HepG2 (cell line): Measurements from ENCODE around the gene MAP3K7CL. TPM values are rescaled to one million over a fixed set of nuclear protein-coding genes. Genes with fewer than 3 reads are reported as not detected.

Experiments
- ATAC-seq: fragments of 200-7000 bp; cut with Tn5 transposase; 3 replicates; pipeline ENCODE4 v1.9.1; 2020; ENCODE audit warnings: mild to moderate bottlenecking, moderate library complexity
- BruUV-seq: library from RNA; stranded (reverse); fragments of 400-500 nt; replicated peaks from 2 replicates; lab custom pipeline; 2021; lab: Mats Ljungman, UMichigan
- CTCF ChIA-PET: fragments of 300-600 bp; formaldehyde crosslinking; extraction: SDS; loops from one replicate; lab custom pipeline; 2021; ENCODE audit warnings: low total read pairs, inconsistent platforms, low intra/inter-chr PET ratio; lab: Yijun Ruan, JAX
- POLR2A ChIA-PET: fragments of 350-600 bp; sonication (Branson Sonifier 250); formaldehyde crosslinking; loops from one replicate; lab custom pipeline; 2020; ENCODE audit warnings: antibody characterized with exemption, inconsistent platforms; lab: Yijun Ruan, JAX
- DNase-seq: peaks from one replicate; pipeline ENCODE4 v3.0.0-alpha.2; 2015; ENCODE audit warnings: low spot score
- FAIRE-seq: peaks from 3 replicates; lab custom pipeline; 2011; peaks lifted over from hg19 to GRCh38; lab: Jason Lieb, UNC
- H2AFZ ChIP-seq: one replicate; pipeline ENCODE4 v1.6.1; 2011; ENCODE audit warnings: low read length, inconsistent platforms
- H3K27ac ChIP-seq: fragments of 300-600 bp; 3 replicates; pipeline ENCODE4 v1.8.0; 2011; ENCODE audit warnings: mixed run types, mild to moderate bottlenecking, mixed read lengths, low read length, inconsistent platforms; ENCODE audit not compliant: insufficient read depth; ENCODE audit errors: extremely low read length
- H3K27me3 ChIP-seq, 2 experiments: fragments of 200-600 bp in 1 of 2; 2 replicates in 1 of 2; 3 replicates in 1 of 2; pipeline versions ENCODE4 v1.6.0 to v1.8.0; 2011; ENCODE audit warnings: low read length in 2 of 2, mild to moderate bottlenecking in 2 of 2, moderate library complexity in 2 of 2, inconsistent platforms in 1 of 2; ENCODE audit not compliant: insufficient read depth in 2 of 2, control insufficient read depth in 1 of 2
- H3K36me3 ChIP-seq, 2 experiments: fragments of 200-600 bp in 1 of 2; replicated peaks in 1 of 2; 2 replicates in 1 of 2; 3 replicates in 1 of 2; pipeline versions ENCODE4 v1.5.1 to v1.8.0; 2011; ENCODE audit warnings: low read length in 2 of 2, inconsistent platforms in 1 of 2; ENCODE audit not compliant: insufficient read depth in 2 of 2, control insufficient read depth in 1 of 2
- H3K4me1 ChIP-seq: 2 replicates; pipeline ENCODE4 v1.5.1; 2012; ENCODE audit warnings: low read length, inconsistent platforms; ENCODE audit not compliant: insufficient read depth
- H3K4me2 ChIP-seq: 2 replicates; pipeline ENCODE4 v1.6.0; 2011; ENCODE audit warnings: low read depth, low read length, inconsistent platforms
- H3K4me3 ChIP-seq, 3 experiments: fragments of 200-600 bp in 1 of 3; sonication (generic), shearing (Covaris generic) in 1 of 3; replicated peaks in 1 of 3; 2 replicates each; pipeline ENCODE4 v1.5.1; 2011 to 2016; ENCODE audit warnings: low read length in 3 of 3, inconsistent platforms in 2 of 3, low read depth in 2 of 3, mild to moderate bottlenecking in 2 of 3, control low read depth in 1 of 3, mixed read lengths in 1 of 3; ENCODE audit not compliant: insufficient read depth in 1 of 3
- H3K79me2 ChIP-seq: one replicate; pipeline ENCODE4 v1.6.1; 2011; ENCODE audit warnings: low read length, inconsistent platforms; ENCODE audit not compliant: insufficient read depth
- H3K9ac ChIP-seq: 2 replicates; pipeline ENCODE4 v1.6.0; 2011; ENCODE audit warnings: mild to moderate bottlenecking, low read depth, low read length, inconsistent platforms; ENCODE audit not compliant: insufficient read depth
- H3K9me3 ChIP-seq: 2 replicates; pipeline ENCODE4 v1.5.1; 2012; ENCODE audit warnings: mild to moderate bottlenecking, low read length
- H4K20me1 ChIP-seq: 2 replicates; pipeline ENCODE4 v1.6.0; 2011; ENCODE audit warnings: inconsistent platforms, mild to moderate bottlenecking, low read length, moderate library complexity; ENCODE audit not compliant: insufficient read depth
- ATF7-NPFF ChIP-seq: sonication (generic); formaldehyde crosslinking; IDR thresholded peaks from 2 replicates; pipeline ENCODE4 v1.8.1; 2023; ENCODE audit warnings: mild to moderate bottlenecking, low read depth, missing genetic modification reagents, moderate library complexity
- CHD2 ChIP-seq: IDR thresholded peaks from 2 replicates; pipeline ENCODE4 v1.6.1; 2011; ENCODE audit warnings: low read depth, low read length, improper control_type of control experiment
- GLI4 ChIP-seq: sonication (generic); formaldehyde crosslinking; IDR thresholded peaks from 2 replicates; pipeline ENCODE4 v1.5.1; 2020; ENCODE audit warnings: missing genetic modification reagents, mild to moderate bottlenecking, moderate library complexity, borderline replicate concordance
- KLF13 ChIP-seq: sonication (generic); formaldehyde crosslinking; IDR thresholded peaks from 2 replicates; pipeline ENCODE4 v1.4.0; 2020; ENCODE audit warnings: mild to moderate bottlenecking, missing genetic modification reagents
- SNAI1 ChIP-seq: sonication (generic); formaldehyde crosslinking; IDR thresholded peaks from 2 replicates; pipeline ENCODE4 v1.5.0; 2020; ENCODE audit warnings: mild to moderate bottlenecking, missing genetic modification reagents, borderline replicate concordance
- WGBS: methylation state at CpG from one replicate; pipeline ENCODE4 v1.1.6; 2017; ENCODE audit warnings: low lambda C conversion rate; 5-methylcytosine and 5-hydroxymethylcytosine counted together
- in situ Hi-C: cut with HindIII; loops from 2 replicates; pipeline ENCODE4 v1.10.0; 2017; ENCODE audit warnings: low pct_unique_long_range_greater_than_20kb; ENCODE audit not compliant: extremely low pct_ligation_motif_present
- intact Hi-C: fragments of 100-400 bp; cut with micrococcal nuclease; formaldehyde crosslinking; loops from one replicate; pipeline ENCODE4 v1.10.0; 2022; ENCODE audit not compliant: unreplicated experiment
- polyA plus RNA-seq, 8 experiments: library from polyadenylated mRNA; depleted of rRNA in 3 of 8; stranded (reverse) in 7 of 8; unstranded in 1 of 8; fragments of >200 nt; fragmentation: Illumina TruSeq in 4 of 8; extraction: Trizol in 4 of 8; gene quantifications; 2 replicates each; pipeline versions ENCODE4 v1.2.1 to v1.2.3, GENCODE V29; 2011 to 2016; ENCODE audit warnings: low read depth in 4 of 8, missing spikeins in 1 of 8, mixed read lengths in 1 of 8; ENCODE audit not compliant: insufficient read depth in 1 of 8
- total RNA-seq, 5 experiments: library from RNA; depleted of rRNA; stranded (reverse); fragments of >200 nt; fragmentation: Illumina TruSeq; extraction: Trizol; gene quantifications; 2 replicates each; pipeline ENCODE4 v1.2.3, GENCODE V29; 2016; ENCODE audit warnings: low read depth in 1 of 5
- TF ChIP-seq, protein P1 (sequence below): sonication (generic); formaldehyde crosslinking; IDR thresholded peaks from 2 replicates; pipeline ENCODE4 v1.4.0; 2020; ENCODE audit warnings: missing genetic modification reagents; ENCODE audit errors: not compliant biosample characterization
- TF ChIP-seq, protein P2 (sequence below): sonication (generic); formaldehyde crosslinking; IDR thresholded peaks from 2 replicates; pipeline ENCODE4 v1.5.0; 2020; ENCODE audit warnings: mild to moderate bottlenecking, missing genetic modification reagents

Gene MAP3K7CL
- total and polyA plus RNA-seq, 2 of the 13 experiments (the other 11 are each of a cell fraction or from before 2014, with no cell fraction given): 0.04 to 0.15 TPM

DNA sequence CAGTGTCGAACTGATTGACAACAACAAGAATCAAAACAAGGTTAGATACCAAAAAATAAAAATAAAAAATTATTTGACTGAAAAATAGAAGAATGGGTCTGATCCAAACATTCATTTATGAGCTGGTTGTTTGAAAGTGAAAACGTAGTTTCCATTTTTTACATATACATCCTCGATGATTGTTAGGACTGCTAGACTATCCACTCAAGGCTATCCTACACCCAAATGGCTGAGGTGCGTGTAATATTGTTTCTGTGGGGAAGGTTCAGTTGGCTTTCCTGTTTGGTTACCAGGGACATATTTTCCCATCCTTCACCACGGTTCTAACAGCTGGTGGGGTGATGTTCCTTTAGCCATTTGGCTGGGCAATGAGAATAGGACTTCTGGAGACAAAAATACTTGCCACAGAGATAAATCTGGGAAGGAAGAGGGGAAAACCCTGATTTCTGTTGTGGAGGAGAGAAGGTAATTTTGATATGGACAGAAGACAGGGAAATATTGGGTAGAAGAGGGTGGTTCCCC lies 66.3 kb downstream of the MAP3K7CL start:
- CTCF ChIA-PET: no interaction called here
- in situ Hi-C loops (no loop called here), intact Hi-C loops (loop anchor here (10.0 kb wide), 1 partner anchor 98 kb away; the partner anchor contains the start of gene BACH1)
- no peaks in the 10 kb centered on the region for H3K36me3 ChIP-seq
- BruUV-seq: no TSS peak
- no peak overlapping the region for H2AFZ ChIP-seq
- H3K4me1 ChIP-seq: peaks cover 41% of the 10 kb centered on the region
- DNase-seq: no peak
- no peak overlapping the region for H3K27ac ChIP-seq
- H3K4me2 ChIP-seq: peak overlapping the region; percentile 50; the same call in 1 of the 2 replicates
- no peaks in the 10 kb centered on the region for H4K20me1 ChIP-seq
- no peak for ATAC-seq
- 45% methylated on average over 5 of the region's 5 CpGs for WGBS
- no peak overlapping the region for H3K4me3 ChIP-seq
- H3K27me3 ChIP-seq: no peaks in the 10 kb centered on the region; a peak in 1 of 5 replicates
- H3K9me3 ChIP-seq: peaks cover 8% of the 10 kb centered on the region
- no peak for TF ChIP-seq SNAI1 (CRISPR knock-in tag)
- no peak for TF ChIP-seq CHD2
- TF ChIP-seq, protein P1, sequence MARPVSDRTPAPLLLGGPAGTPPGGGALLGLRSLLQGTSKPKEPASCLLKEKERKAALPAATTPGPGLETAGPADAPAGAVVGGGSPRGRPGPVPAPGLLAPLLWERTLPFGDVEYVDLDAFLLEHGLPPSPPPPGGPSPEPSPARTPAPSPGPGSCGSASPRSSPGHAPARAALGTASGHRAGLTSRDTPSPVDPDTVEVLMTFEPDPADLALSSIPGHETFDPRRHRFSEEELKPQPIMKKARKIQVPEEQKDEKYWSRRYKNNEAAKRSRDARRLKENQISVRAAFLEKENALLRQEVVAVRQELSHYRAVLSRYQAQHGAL (CRISPR knock-in tag): no peak
- POLR2A ChIA-PET: no interaction called here
- FAIRE-seq: no peak
- no peak overlapping the region for H3K9ac ChIP-seq
- H3K79me2 ChIP-seq: no peaks in the 10 kb centered on the region

DNA sequence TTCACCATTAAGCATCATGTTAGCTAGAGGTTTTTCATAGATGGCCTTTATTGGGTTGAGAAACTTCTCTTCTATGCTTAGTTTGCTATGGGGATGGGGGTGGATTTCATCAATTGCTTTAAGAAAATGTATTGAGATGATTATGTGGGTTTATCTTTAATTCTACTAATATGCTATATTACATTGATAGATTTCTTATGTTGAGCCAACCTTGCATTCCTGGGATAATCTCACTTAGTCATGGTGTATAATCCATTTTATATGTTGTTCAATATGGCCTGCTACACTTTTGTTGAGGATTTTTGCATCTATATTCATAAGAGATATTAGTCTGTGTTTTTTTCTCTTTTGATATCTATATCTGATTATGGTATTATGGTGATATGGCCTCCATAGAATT lies 70.7 kb downstream of the MAP3K7CL start:
- no peak overlapping the region for H3K4me2 ChIP-seq
- POLR2A ChIA-PET: no interaction called here
- H3K4me3 ChIP-seq: no peak overlapping the region
- no peak for ATAC-seq
- no peaks in the 10 kb centered on the region; a peak in 1 of 5 replicates for H3K27me3 ChIP-seq
- in situ Hi-C loops (no loop called here), intact Hi-C loops (no loop called here)
- FAIRE-seq: no peak
- no peaks in the 10 kb centered on the region for H4K20me1 ChIP-seq
- TF ChIP-seq, protein P2, sequence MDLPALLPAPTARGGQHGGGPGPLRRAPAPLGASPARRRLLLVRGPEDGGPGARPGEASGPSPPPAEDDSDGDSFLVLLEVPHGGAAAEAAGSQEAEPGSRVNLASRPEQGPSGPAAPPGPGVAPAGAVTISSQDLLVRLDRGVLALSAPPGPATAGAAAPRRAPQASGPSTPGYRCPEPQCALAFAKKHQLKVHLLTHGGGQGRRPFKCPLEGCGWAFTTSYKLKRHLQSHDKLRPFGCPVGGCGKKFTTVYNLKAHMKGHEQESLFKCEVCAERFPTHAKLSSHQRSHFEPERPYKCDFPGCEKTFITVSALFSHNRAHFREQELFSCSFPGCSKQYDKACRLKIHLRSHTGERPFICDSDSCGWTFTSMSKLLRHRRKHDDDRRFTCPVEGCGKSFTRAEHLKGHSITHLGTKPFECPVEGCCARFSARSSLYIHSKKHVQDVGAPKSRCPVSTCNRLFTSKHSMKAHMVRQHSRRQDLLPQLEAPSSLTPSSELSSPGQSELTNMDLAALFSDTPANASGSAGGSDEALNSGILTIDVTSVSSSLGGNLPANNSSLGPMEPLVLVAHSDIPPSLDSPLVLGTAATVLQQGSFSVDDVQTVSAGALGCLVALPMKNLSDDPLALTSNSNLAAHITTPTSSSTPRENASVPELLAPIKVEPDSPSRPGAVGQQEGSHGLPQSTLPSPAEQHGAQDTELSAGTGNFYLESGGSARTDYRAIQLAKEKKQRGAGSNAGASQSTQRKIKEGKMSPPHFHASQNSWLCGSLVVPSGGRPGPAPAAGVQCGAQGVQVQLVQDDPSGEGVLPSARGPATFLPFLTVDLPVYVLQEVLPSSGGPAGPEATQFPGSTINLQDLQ (CRISPR knock-in tag): no peak
- no peak for TF ChIP-seq GLI4 (CRISPR knock-in tag)
- no peak for TF ChIP-seq KLF13 (CRISPR knock-in tag)
- TF ChIP-seq ATF7-NPFF (CRISPR knock-in tag): no peak
- no peaks in the 10 kb centered on the region for H3K79me2 ChIP-seq
- peaks cover 9% of the 10 kb centered on the region for H3K4me1 ChIP-seq
- CTCF ChIA-PET: no interaction called here
- DNase-seq: no peak
- H2AFZ ChIP-seq: no peak overlapping the region
- H3K27ac ChIP-seq: no peak overlapping the region
- no TSS peak for BruUV-seq
- no peak overlapping the region for H3K9ac ChIP-seq
- peaks cover 8% of the 10 kb centered on the region for H3K9me3 ChIP-seq
- no peaks in the 10 kb centered on the region for H3K36me3 ChIP-seq
